H1 (cell line): ENCODE data around the gene ZNF426. TPM values are rescaled to one million over a fixed set of nuclear protein-coding genes. Genes with fewer than 3 reads are reported as not detected.
"Not testable (repeated sequence)": the region's sequence is repeated elsewhere in the genome, so short reads cannot be mapped to it uniquely, and the experiment has no call there.

Experiments used
- CTCF ChIA-PET: fragments of 300-600 bp; sonication (Branson Sonifier 250); formaldehyde crosslinking; loops from one replicate; lab custom pipeline; 2021; ENCODE audit not compliant: partially characterized antibody; lab: Charles Lee
- POLR2A ChIA-PET: fragments of 300-600 bp; sonication (Branson Sonifier 250); formaldehyde crosslinking; loops from one replicate; lab custom pipeline; 2021; ENCODE audit warnings: inconsistent platforms; ENCODE audit not compliant: partially characterized antibody; lab: Charles Lee
- DNase-seq, 2 experiments: peaks; one replicate each; pipeline versions ENCODE4 v3.0.0 to v3.0.0-alpha.2; 2010 to 2022; ENCODE audit warnings: low spot score in 2 of 2, low read depth in 1 of 2, mixed read lengths in 1 of 2
- FAIRE-seq: peaks from 2 replicates; lab custom pipeline; 2011; peaks lifted over from hg19 to GRCh38; lab: Jason Lieb, UNC
- H2AFZ ChIP-seq: 2 replicates; pipeline ENCODE4 v1.8.1; 2012; ENCODE audit warnings: low read length, inconsistent platforms
- H2AK5ac ChIP-seq: 2 replicates; pipeline ENCODE4 v1.6.1; 2013; ENCODE audit warnings: low read depth, low read length
- H2BK120ac ChIP-seq: replicated peaks from 2 replicates; pipeline ENCODE3; 2013; ENCODE audit warnings: low read depth, low read length, inconsistent platforms
- H2BK12ac ChIP-seq: 2 replicates; pipeline ENCODE4 v1.6.1; 2013; ENCODE audit warnings: low read depth, low read length
- H2BK15ac ChIP-seq: 2 replicates; pipeline ENCODE4 v1.6.1; 2013; ENCODE audit warnings: low read length
- H2BK20ac ChIP-seq: 2 replicates; pipeline ENCODE4 v1.6.1; 2013; ENCODE audit warnings: low read length
- H2BK5ac ChIP-seq: 2 replicates; pipeline ENCODE4 v1.6.1; 2013; ENCODE audit warnings: low read depth, low read length
- H3K14ac ChIP-seq: 2 replicates; pipeline ENCODE4 v1.6.1; 2013; ENCODE audit warnings: inconsistent platforms; ENCODE audit not compliant: insufficient read length
- H3K18ac ChIP-seq: 2 replicates; pipeline ENCODE4 v1.6.1; 2013; ENCODE audit warnings: low read length; ENCODE audit errors: extremely low read depth
- H3K23ac ChIP-seq: 2 replicates; pipeline ENCODE4 v1.6.1; 2013; ENCODE audit warnings: inconsistent platforms; ENCODE audit not compliant: insufficient read length
- H3K23me2 ChIP-seq: 2 replicates; pipeline ENCODE4 v1.6.1; 2013; ENCODE audit warnings: low read depth, low read length
- H3K27ac ChIP-seq: 2 replicates; pipeline ENCODE4 v1.6.1; 2011; ENCODE audit warnings: low read depth, low read length, inconsistent platforms
- H3K27me3 ChIP-seq, 4 experiments: replicated peaks in 1 of 4; 1 replicate in 1 of 4; 2 replicates in 3 of 4; pipeline versions ENCODE4 v1.6.1 to v1.8.1; 2011 to 2013; ENCODE audit warnings: low read length in 3 of 4, mild to moderate bottlenecking in 3 of 4, inconsistent platforms in 2 of 4, mixed read lengths in 2 of 4, moderate library complexity in 1 of 4; ENCODE audit not compliant: control insufficient read depth in 3 of 4, insufficient read depth in 3 of 4; ENCODE audit errors: extremely low read depth in 1 of 4
- H3K36me3 ChIP-seq, 4 experiments: 2 replicates each; pipeline versions ENCODE4 v1.6.1 to v1.8.1; 2011 to 2013; ENCODE audit warnings: mild to moderate bottlenecking in 4 of 4, low read length in 3 of 4, moderate library complexity in 2 of 4, control low read depth in 1 of 4, inconsistent platforms in 1 of 4; ENCODE audit not compliant: insufficient read depth in 4 of 4, control insufficient read depth in 2 of 4
- H3K4ac ChIP-seq: replicated peaks from 2 replicates; pipeline ENCODE3; 2013; ENCODE audit warnings: low read length, low read depth, mixed read lengths, inconsistent platforms; ENCODE audit not compliant: insufficient read length
- H3K4me1 ChIP-seq, 4 experiments: replicated peaks in 1 of 4; 1 replicate in 1 of 4; 2 replicates in 3 of 4; pipeline versions ENCODE4 v1.6.1 to v1.8.1; 2011 to 2013; ENCODE audit warnings: low read length in 3 of 4, inconsistent platforms in 2 of 4, mixed read lengths in 1 of 4; ENCODE audit not compliant: insufficient read depth in 4 of 4, control insufficient read depth in 3 of 4
- H3K4me2 ChIP-seq, 2 experiments: 2 replicates each; pipeline versions ENCODE4 v1.6.1 to v1.8.1; 2011 to 2013; ENCODE audit warnings: low read depth in 2 of 2, low read length in 2 of 2, control low read depth in 1 of 2, inconsistent platforms in 1 of 2, mild to moderate bottlenecking in 1 of 2; ENCODE audit not compliant: insufficient read depth in 1 of 2
- H3K4me3 ChIP-seq, 4 experiments: fragments of 200-600, 300-600 bp in 1 of 4; sonication (generic), shearing (Covaris generic), sonication (Bioruptor Twin) in 1 of 4; 2 replicates each; pipeline versions ENCODE4 v1.5.1 to v1.8.1; 2011 to 2016; ENCODE audit warnings: low read length in 4 of 4, low read depth in 3 of 4, control low read depth in 2 of 4, inconsistent platforms in 2 of 4, mild to moderate bottlenecking in 2 of 4, mixed read lengths in 1 of 4, moderate library complexity in 1 of 4; ENCODE audit not compliant: insufficient read depth in 2 of 4; ENCODE audit errors: extremely low read depth in 1 of 4
- H3K56ac ChIP-seq: replicated peaks from 2 replicates; pipeline ENCODE3; 2013; ENCODE audit warnings: low read depth, mild to moderate bottlenecking, mixed read lengths, low read length, inconsistent platforms; ENCODE audit not compliant: insufficient read length
- H3K79me1 ChIP-seq: 2 replicates; pipeline ENCODE4 v1.6.1; 2013; ENCODE audit warnings: low read depth, low read length, control low read depth
- H3K79me2 ChIP-seq, 2 experiments: 2 replicates each; pipeline versions ENCODE4 v1.6.1 to v1.8.1; 2012 to 2013; ENCODE audit warnings: low read length in 2 of 2, mild to moderate bottlenecking in 2 of 2, inconsistent platforms in 1 of 2; ENCODE audit not compliant: insufficient read depth in 2 of 2, control insufficient read depth in 1 of 2
- H3K9ac ChIP-seq, 4 experiments: replicated peaks in 1 of 4; 1 replicate in 1 of 4; 2 replicates in 3 of 4; pipeline versions ENCODE4 v1.6.1 to v1.8.1; 2011 to 2013; ENCODE audit warnings: low read depth in 3 of 4, low read length in 3 of 4, control low read depth in 2 of 4, mild to moderate bottlenecking in 2 of 4, moderate library complexity in 2 of 4, inconsistent platforms in 1 of 4; ENCODE audit errors: extremely low read depth in 1 of 4
- H3K9me3 ChIP-seq, 2 experiments: 2 replicates each; pipeline versions ENCODE4 v1.6.1 to v1.8.1; 2012 to 2013; ENCODE audit warnings: mild to moderate bottlenecking in 2 of 2, moderate library complexity in 2 of 2, control low read depth in 1 of 2, inconsistent platforms in 1 of 2, low read depth in 1 of 2, low read length in 1 of 2, mixed read lengths in 1 of 2; ENCODE audit not compliant: insufficient read depth in 2 of 2
- H4K20me1 ChIP-seq, 2 experiments: replicated peaks in 1 of 2; 2 replicates each; pipeline versions ENCODE3 to v1.8.1; 2011 to 2013; ENCODE audit warnings: inconsistent platforms in 2 of 2, low read length in 2 of 2, mild to moderate bottlenecking in 1 of 2; ENCODE audit not compliant: insufficient read depth in 2 of 2, control insufficient read depth in 1 of 2
- H4K5ac ChIP-seq: 2 replicates; pipeline ENCODE4 v1.6.1; 2013; ENCODE audit warnings: low read length, low read depth, mixed read lengths, inconsistent platforms; ENCODE audit not compliant: insufficient read length
- H4K8ac ChIP-seq: 2 replicates; pipeline ENCODE4 v1.8.0; 2013; ENCODE audit warnings: mild to moderate bottlenecking, moderate library complexity, low read length, inconsistent platforms; ENCODE audit not compliant: insufficient read depth; ENCODE audit errors: extremely low read depth
- H4K91ac ChIP-seq: replicated peaks from 2 replicates; pipeline ENCODE3; 2013; ENCODE audit warnings: low read length, mixed read lengths, inconsistent platforms; ENCODE audit not compliant: insufficient read length
- WGBS, 2 experiments: shearing (Covaris generic) in 1 of 2; methylation state at CpG; one replicate each; pipeline versions ENCODE4 v1.1.6 to v1.1.7; 2013 to 2015; ENCODE audit warnings: low lambda C conversion rate in 2 of 2, mixed read lengths in 2 of 2, inconsistent platforms in 1 of 2, low coverage in 1 of 2, missing lambda C conversion rate in 1 of 2; ENCODE audit not compliant: insufficient replicate concordance in 2 of 2, insufficient coverage in 1 of 2, insufficient read length in 1 of 2; ENCODE audit errors: extremely low coverage in 1 of 2, missing lambda C conversion rate in 1 of 2; 5-methylcytosine and 5-hydroxymethylcytosine counted together
- polyA plus RNA-seq, 7 experiments: library from polyadenylated mRNA; depleted of rRNA in 3 of 7; stranded (reverse) in 5 of 7; unstranded in 2 of 7; fragments of >200 nt in 5 of 7; fragments of 200-250 nt in 2 of 7; gene quantifications; 1 replicate in 5 of 7; 2 replicates in 1 of 7; 4 replicates in 1 of 7; pipeline versions ENCODE4 v1.2.1 to v1.2.3, GENCODE V29; 2011 to 2013; ENCODE audit warnings: missing spikeins in 2 of 7, mixed read lengths in 2 of 7
- total RNA-seq: library from RNA; stranded (reverse); fragmentation: NEBNext Ultra II Directional; extraction: Animal tissue kit (Norgen Biotek cat#: 25700); gene quantifications from 2 replicates; pipeline ENCODE4 v1.2.1, GENCODE V29; 2021

Gene ZNF426
- total and polyA plus RNA-seq, 2 of the 8 experiments (the other 6 are each of a cell fraction or from before 2014, with no cell fraction given) = 3.6 to 27.9 TPM

- not testable (repeated sequence) for H3K27me3 ChIP-seq, H3K9ac ChIP-seq, H3K4ac ChIP-seq, H3K79me1 ChIP-seq, DNase-seq, H2AK5ac ChIP-seq, H4K91ac ChIP-seq, H2AFZ ChIP-seq, H3K23ac ChIP-seq, H2BK120ac ChIP-seq, H3K4me1 ChIP-seq, H3K56ac ChIP-seq, H2BK12ac ChIP-seq, H3K27ac ChIP-seq, H2BK20ac ChIP-seq, H3K23me2 ChIP-seq, H2BK15ac ChIP-seq, H4K20me1 ChIP-seq, H2BK5ac ChIP-seq, H3K18ac ChIP-seq, H4K5ac ChIP-seq, H4K8ac ChIP-seq, FAIRE-seq, H3K14ac ChIP-seq
- POLR2A ChIA-PET = interaction anchor here (0.8 to 1.7 kb wide), 3 partner anchors 14 to 44 kb away, joined by 3 to 5 read pairs (median 4); no protein-coding TSS in a partner anchor
- peaks cover 18 to 22% of the 10 kb centered on the region in 2 experiments; a peak in 3 of 4 replicates for H3K9me3 ChIP-seq
- CTCF ChIA-PET = interaction anchor here (1.0 kb wide), 1 partner anchor 20 kb away, joined by 3 read pairs; no protein-coding TSS in a partner anchor
- peak overlapping the region; percentile 83 to 98 (median 96); a peak in 7 of 8 replicates for H3K4me3 ChIP-seq
- H3K36me3 ChIP-seq = peaks cover 13 to 27% (median 18%) of the 10 kb centered on the region in 4 experiments; a peak in 7 of 8 replicates
- peak overlapping the region; percentile 56 to 74 for H3K4me2 ChIP-seq
- 88% methylated on average over 6 of the region's 6 CpGs; no CpG with 5 or more reads in 1 of the 2 experiments for WGBS, 2 experiments
- H3K79me2 ChIP-seq = peaks cover 4 to 27% of the 10 kb centered on the region in 2 experiments; a peak in 3 of 4 replicates
These were observed 756 bp upstream of the ZNF426 start for GRCh38 chr19:9539201-9539600.
